Body of pancreas (tissue), 4 donors: ENCODE data around the gene LPP.

Experiments
- POLR2A ChIP-seq, 3 donors: fragments of 450-650 bp; IDR thresholded peaks; one replicate each; pipeline ENCODE4 v1.6.1; 2016; ENCODE audit warnings: antibody characterized with exemption in 3 of 3, mild to moderate bottlenecking in 2 of 3
- TF ChIP-seq, protein P1 (sequence below), 7 experiments: fragments of 450-650 bp in 4 of 7; fragments of 200-600 bp in 3 of 7; sonication (generic) in 3 of 7; IDR thresholded peaks; one replicate each; pipeline ENCODE4 v1.5.1; 2016 to 2019; ENCODE audit warnings: antibody characterized with exemption in 7 of 7

DNA sequence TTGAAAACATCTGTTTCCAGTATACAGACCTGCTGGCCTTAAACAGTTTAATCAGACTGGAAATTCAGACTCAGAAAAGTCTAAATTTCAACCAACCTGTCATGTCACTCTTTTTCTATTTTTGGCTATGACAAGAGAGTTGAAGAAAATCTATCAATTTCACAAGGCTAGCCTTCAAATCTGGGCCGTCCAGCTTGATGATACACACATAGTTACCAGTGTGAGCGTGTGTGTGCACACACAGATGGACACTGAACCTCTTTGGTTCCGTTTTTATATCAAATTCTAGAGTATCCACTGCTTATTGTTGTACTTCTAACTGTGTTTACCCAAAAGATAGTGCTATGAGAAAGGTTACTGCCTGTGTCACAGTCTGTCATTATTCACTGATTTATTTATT, 368.2 kb downstream of the LPP start:
- TF ChIP-seq, protein P1, sequence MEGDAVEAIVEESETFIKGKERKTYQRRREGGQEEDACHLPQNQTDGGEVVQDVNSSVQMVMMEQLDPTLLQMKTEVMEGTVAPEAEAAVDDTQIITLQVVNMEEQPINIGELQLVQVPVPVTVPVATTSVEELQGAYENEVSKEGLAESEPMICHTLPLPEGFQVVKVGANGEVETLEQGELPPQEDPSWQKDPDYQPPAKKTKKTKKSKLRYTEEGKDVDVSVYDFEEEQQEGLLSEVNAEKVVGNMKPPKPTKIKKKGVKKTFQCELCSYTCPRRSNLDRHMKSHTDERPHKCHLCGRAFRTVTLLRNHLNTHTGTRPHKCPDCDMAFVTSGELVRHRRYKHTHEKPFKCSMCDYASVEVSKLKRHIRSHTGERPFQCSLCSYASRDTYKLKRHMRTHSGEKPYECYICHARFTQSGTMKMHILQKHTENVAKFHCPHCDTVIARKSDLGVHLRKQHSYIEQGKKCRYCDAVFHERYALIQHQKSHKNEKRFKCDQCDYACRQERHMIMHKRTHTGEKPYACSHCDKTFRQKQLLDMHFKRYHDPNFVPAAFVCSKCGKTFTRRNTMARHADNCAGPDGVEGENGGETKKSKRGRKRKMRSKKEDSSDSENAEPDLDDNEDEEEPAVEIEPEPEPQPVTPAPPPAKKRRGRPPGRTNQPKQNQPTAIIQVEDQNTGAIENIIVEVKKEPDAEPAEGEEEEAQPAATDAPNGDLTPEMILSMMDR (IDR thresholded peaks at IDR 0.05), result no peak
- TF ChIP-seq POLR2A (IDR thresholded peaks at IDR 0.05), result no peak
